Activated naive CD8-positive, alpha-beta T cell treated with anti-CD3 and anti-CD28 coated beads, Interleukin-2, amount 50 U/mL, for 24 hours (primary cell): Measurements from ENCODE around the gene CORO2B.

Source experiments
- ATAC-seq: fragments of 150-1000 bp; cut with Tn5 transposase; one replicate; pipeline ENCODE4 v1.10.0; 2021
- DNase-seq: peaks from one replicate; pipeline ENCODE4 v3.0.0; 2021
- H3K27ac Mint-ChIP-seq: one replicate; pipeline ENCODE4 v1.8.0; 2021; ENCODE audit warnings: mild to moderate bottlenecking, mixed read lengths
- H3K27me3 Mint-ChIP-seq: one replicate; pipeline ENCODE4 v1.8.0; 2021; ENCODE audit warnings: mixed read lengths
- H3K36me3 Mint-ChIP-seq: one replicate; pipeline ENCODE4 v1.8.0; 2021; ENCODE audit warnings: low read depth, mixed read lengths
- H3K4me1 Mint-ChIP-seq: one replicate; pipeline ENCODE4 v1.8.0; 2021; ENCODE audit warnings: mixed read lengths
- H3K4me3 Mint-ChIP-seq: one replicate; pipeline ENCODE4 v1.8.0; 2021; ENCODE audit warnings: mild to moderate bottlenecking, moderate library complexity, mixed read lengths
- H3K9me3 Mint-ChIP-seq: one replicate; pipeline ENCODE4 v1.8.0; 2021; ENCODE audit warnings: mixed read lengths

CORO2B gene, protein sequence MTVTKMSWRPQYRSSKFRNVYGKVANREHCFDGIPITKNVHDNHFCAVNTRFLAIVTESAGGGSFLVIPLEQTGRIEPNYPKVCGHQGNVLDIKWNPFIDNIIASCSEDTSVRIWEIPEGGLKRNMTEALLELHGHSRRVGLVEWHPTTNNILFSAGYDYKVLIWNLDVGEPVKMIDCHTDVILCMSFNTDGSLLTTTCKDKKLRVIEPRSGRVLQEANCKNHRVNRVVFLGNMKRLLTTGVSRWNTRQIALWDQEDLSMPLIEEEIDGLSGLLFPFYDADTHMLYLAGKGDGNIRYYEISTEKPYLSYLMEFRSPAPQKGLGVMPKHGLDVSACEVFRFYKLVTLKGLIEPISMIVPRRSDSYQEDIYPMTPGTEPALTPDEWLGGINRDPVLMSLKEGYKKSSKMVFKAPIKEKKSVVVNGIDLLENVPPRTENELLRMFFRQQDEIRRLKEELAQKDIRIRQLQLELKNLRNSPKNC

DNA sequence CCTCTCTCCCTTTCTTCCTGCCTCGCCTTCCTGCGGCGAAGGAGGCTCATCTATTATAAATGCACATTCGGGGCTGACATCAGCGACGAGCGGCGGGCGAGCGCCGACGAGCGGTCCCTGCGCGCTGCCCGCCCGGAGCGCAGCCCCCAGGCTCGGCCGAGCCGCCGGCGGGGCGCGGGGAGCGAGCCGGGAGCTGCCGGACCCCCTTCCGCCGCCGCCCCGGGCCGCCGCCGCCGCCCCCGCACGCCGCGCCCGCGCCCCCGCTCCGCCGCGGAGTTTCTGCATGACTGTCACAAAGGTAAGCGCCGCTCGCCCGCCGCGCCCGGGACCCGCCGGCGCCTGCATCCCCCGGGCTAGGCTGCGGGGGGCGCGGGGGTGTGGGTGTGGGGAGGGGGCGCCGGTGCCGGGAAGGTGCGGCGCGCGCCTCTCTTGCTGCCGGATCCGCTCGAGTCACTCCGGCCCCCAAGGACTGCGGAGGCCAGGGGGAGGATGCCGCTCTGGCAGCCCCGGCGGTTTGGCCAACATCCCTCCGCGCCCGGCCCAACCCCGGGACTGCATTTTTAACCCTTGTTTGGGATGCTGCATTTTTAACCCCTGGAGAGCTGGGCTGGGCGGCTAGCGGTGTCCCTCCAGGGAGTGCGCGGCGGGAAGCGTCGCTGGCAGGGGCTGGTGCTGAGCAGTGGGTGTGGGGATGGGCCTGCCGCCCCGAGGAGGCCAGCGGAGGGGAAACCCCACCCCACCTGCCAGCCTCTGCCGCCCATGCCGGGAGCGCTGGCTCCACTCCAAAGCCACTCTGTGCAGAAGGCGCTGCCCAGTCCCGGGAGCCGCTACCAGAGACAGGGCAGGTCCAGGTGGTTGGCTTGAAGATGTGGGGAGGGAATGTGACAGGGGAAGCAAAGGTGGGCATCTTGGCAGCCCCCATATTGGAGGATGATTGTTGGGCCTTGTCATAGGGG is at the start of gene CORO2B:
Gene CORO2B, plus strand, starts transcription at position 14 of the 956 bp plus-strand sequence. Its CDS starts 270 bp downstream, at position 284.
- Mint-ChIP-seq H3K27ac (no peak within 1 kb of the TSS), H3K4me1 (peaks cover 13% of the 10 kb centered on the region), H3K9me3 (no peaks in the 10 kb centered on the region), H3K36me3 (no peaks in the 10 kb centered on the region), H3K4me3 (peak within 1 kb of the TSS; percentile 71), H3K27me3 (peaks cover 47% of the 10 kb centered on the region)
- ATAC-seq (no peak), DNase-seq (peak; percentile 19)

DNA sequence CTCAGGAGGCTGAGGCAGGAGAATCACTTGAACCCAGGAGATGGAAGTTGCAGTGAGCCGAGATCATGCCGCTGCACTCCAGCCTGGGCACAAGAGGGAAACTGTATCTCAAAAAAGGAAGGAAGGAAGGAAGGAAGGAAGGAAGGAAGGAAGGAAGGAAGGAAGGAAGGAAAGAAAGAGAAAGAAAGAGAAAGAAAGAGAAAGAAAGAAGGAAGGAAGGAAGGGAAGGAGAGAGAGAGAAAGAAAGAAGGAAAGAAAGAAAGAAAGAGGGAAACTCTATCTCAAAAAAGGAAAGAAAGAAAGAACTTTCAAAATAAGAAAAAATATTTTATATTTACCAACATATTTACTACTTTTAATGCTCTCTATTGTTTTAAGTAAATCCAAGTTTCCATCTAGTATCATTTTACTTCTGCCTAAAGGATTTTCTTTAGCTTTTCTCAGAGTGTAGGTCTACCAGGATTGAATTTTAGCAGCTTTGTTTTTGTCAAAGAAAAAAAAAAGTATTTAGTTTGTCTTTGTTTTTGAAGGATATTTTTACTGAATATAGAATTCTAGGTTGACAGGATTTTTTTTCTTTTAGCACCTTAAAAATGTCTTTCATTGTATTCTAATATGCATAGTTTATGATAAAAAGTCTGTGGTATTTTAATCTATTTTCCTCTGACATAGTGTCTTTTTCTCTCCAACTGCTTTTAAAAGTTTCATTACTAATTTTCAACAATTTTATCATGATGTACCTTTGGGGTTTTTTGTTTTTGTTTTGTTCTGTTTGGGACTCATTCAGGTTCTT is 47.2 kb upstream of the CORO2B start:
- Mint-ChIP-seq H3K27ac (no peak overlapping the region), H3K27me3 (peaks cover 10% of the 10 kb centered on the region), H3K36me3 (peaks cover 4% of the 10 kb centered on the region), H3K9me3 (peaks cover 27% of the 10 kb centered on the region), H3K4me3 (no peak overlapping the region), H3K4me1 (peaks cover 17% of the 10 kb centered on the region)
- ATAC-seq (no peak), DNase-seq (no peak)

DNA sequence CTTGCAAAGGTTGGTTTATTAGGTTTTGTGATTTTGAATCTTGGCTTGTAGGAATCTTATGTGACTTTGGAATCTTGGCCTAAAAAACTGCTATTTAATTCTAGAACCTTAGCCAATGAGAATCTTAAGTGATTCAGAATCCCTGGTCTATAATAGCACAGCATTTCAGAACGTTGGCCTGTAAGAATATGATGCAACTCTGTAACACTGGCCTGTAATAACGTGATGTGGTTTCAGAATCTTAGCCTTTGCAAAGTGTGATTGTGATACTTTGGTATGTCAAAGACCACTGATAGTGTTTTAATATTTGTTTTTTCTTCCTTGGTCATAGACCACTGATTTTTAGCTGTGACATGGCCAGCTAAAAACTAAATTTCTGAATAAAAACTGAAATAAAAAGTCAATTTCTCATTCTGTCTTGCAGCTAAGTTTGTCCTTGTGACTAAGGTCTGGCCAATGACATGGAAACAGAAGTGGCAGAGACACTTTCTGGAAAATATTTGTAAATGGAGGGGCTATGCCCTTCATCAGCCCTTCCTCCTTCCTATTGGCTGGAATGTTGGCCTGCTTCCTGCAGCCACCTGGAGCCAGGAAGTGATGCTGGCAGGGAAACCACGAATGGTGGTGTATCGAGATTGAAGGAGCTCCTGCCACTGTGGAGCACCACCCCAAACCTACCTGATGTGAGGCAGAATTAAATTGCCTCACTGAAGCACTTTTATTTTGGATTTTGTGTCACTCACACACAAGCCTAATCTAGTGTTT is 42.3 kb upstream of the CORO2B start:
- DNase-seq, result no peak
- H3K27ac Mint-ChIP-seq, result no peak overlapping the region
- peaks cover 6% of the 10 kb centered on the region for H3K27me3 Mint-ChIP-seq
- ATAC-seq, result no peak
- no peaks in the 10 kb centered on the region for H3K4me1 Mint-ChIP-seq
- no peak overlapping the region for H3K4me3 Mint-ChIP-seq
- peaks cover 4% of the 10 kb centered on the region for H3K36me3 Mint-ChIP-seq
- peaks cover 19% of the 10 kb centered on the region for H3K9me3 Mint-ChIP-seq

DNA sequence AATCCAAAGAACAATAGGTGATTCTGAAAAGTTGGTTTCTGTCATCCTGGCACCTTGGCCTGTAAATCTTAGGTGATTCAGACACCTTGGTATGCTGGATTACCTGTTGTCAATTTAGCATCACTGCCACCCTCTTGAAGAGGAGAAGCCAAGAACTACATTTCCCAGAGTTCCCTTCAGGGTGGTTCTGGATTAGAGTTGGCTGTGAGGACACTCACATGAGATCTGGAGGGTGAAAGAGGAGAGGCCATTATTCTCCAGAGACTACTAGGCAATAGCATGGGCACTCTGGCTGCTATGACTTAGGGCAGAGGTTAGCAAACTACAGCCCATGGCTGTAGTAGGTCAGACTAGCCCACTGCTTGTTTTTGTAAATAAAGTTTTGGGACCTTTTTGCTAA is 41.7 kb upstream of the CORO2B start:
- Mint-ChIP-seq H3K27ac (no peak overlapping the region), H3K27me3 (peaks cover 8% of the 10 kb centered on the region), H3K4me3 (no peak overlapping the region), H3K4me1 (no peaks in the 10 kb centered on the region), H3K36me3 (peaks cover 3% of the 10 kb centered on the region), H3K9me3 (peaks cover 13% of the 10 kb centered on the region)
- DNase-seq (no peak), ATAC-seq (no peak)

DNA sequence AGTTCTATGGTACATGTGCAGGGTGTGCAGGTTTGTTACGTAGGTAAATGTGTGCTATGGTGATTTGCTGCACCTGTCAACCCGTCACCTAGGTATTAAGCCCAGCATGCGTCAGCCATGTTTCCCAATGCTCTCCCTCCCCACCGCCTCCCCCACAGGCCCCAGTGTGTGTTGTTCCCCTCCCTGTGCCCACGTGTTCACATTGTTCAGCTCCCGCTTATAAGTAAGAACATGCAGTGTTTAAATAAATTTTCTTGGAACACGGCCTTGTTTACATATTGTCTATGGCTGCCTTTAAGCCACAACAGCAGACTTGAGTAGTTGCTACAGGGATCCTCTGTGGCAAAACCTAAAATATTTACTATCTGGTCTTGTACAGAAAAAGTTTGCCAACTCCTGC is 41.3 kb upstream of the CORO2B start:
- no peak for DNase-seq
- H3K9me3 Mint-ChIP-seq, result peaks cover 9% of the 10 kb centered on the region
- H3K27me3 Mint-ChIP-seq, result peaks cover 8% of the 10 kb centered on the region
- ATAC-seq, result no peak
- no peak overlapping the region for H3K4me3 Mint-ChIP-seq
- no peak overlapping the region for H3K27ac Mint-ChIP-seq
- H3K4me1 Mint-ChIP-seq, result no peaks in the 10 kb centered on the region
- H3K36me3 Mint-ChIP-seq, result no peaks in the 10 kb centered on the region

DNA sequence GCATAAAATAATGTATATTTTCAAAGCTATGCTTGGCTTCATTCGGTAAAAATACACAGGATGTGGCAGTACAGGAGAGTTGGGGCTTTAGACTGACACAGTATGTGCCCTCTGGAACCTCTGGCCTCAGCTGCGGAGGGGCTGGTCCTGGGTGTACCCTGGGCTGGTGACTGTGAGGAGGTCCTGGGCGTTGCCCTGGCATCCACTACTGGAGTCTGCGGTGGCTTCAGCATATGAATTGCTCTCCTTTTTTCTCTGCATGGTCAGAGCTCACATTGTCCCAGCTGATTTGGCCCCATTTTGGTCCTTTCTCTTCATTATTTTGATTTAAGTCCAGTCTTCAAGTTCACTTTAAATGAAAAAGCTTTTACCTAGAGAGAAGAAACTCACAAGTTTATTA is 40.5 kb upstream of the CORO2B start:
- Mint-ChIP-seq H3K27ac (no peak overlapping the region), H3K27me3 (peaks cover 8% of the 10 kb centered on the region), H3K36me3 (no peaks in the 10 kb centered on the region), H3K4me3 (no peak overlapping the region), H3K9me3 (peaks cover under 1% of the 10 kb centered on the region), H3K4me1 (no peaks in the 10 kb centered on the region)
- ATAC-seq (no peak), DNase-seq (no peak)

DNA sequence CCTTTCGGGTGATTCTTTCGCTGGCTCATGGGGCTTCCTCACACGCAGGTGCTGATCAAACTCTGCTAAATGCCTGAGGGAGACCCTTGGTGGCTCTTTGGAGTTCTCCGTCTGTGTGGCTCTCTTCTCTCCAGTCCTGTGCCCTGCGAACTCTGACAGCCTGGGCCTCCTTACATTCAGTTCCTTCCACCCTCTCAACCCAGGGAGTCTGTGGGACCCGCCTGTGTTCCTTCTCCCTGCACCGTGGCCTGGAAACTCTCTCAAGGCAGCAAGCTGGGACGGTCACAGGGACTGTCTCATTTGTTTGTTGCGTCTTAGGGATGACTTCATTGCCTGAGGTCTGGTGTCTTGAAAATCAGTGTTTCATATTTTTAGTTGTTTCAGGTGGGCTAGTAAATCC is 37.0 kb upstream of the CORO2B start:
- Mint-ChIP-seq H3K4me3 (no peak overlapping the region), H3K36me3 (no peaks in the 10 kb centered on the region), H3K27me3 (peaks cover 15% of the 10 kb centered on the region), H3K9me3 (no peaks in the 10 kb centered on the region), H3K4me1 (no peaks in the 10 kb centered on the region), H3K27ac (no peak overlapping the region)
- DNase-seq (no peak), ATAC-seq (no peak)

DNA sequence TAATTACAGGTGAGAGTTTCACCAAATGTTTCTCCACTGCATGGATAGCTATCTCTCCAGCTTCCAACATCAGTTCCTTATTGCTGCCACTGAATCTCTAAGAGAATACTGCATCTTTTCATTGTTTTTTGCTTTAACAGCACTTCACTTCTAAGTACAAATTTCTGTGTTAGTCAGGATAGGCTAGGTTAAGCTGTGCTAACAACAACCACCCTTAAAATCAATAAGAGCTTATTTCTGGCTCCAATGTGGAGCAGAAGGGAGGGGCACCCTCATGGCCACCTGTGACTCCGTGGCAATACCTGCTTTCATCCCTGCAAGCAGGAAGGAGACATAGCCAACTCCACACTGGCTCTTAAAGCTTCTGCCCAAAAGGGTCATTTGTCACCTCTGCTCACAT is 36.4 kb upstream of the CORO2B start:
- Mint-ChIP-seq H3K4me1 (no peaks in the 10 kb centered on the region), H3K9me3 (no peaks in the 10 kb centered on the region), H3K27me3 (peaks cover 15% of the 10 kb centered on the region), H3K27ac (no peak overlapping the region), H3K4me3 (no peak overlapping the region), H3K36me3 (no peaks in the 10 kb centered on the region)
- ATAC-seq (no peak), DNase-seq (no peak)

DNA sequence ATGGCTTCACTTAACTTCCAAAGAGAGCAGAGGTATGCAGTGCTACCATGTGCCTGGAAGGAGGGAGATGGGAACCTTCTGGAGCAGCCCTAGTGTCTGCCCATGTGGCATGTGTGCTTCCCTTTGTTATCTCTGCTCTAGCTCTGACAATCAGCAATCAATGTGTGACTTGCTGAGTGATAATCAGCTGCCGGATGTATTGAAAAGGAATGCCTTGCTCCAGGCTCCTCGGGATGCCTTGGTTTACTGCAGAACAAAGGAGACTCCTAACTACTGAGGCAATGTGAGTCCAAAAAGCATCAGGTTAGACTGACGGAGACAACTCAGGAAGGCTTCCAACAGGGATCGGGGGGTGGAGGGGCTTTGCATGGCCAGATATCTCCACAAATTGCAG is 36.0 kb upstream of the CORO2B start:
- DNase-seq, result no peak
- ATAC-seq, result no peak
- peaks cover 15% of the 10 kb centered on the region for H3K27me3 Mint-ChIP-seq
- H3K4me1 Mint-ChIP-seq, result no peaks in the 10 kb centered on the region
- no peak overlapping the region for H3K27ac Mint-ChIP-seq
- no peaks in the 10 kb centered on the region for H3K9me3 Mint-ChIP-seq
- no peaks in the 10 kb centered on the region for H3K36me3 Mint-ChIP-seq
- no peak overlapping the region for H3K4me3 Mint-ChIP-seq

DNA sequence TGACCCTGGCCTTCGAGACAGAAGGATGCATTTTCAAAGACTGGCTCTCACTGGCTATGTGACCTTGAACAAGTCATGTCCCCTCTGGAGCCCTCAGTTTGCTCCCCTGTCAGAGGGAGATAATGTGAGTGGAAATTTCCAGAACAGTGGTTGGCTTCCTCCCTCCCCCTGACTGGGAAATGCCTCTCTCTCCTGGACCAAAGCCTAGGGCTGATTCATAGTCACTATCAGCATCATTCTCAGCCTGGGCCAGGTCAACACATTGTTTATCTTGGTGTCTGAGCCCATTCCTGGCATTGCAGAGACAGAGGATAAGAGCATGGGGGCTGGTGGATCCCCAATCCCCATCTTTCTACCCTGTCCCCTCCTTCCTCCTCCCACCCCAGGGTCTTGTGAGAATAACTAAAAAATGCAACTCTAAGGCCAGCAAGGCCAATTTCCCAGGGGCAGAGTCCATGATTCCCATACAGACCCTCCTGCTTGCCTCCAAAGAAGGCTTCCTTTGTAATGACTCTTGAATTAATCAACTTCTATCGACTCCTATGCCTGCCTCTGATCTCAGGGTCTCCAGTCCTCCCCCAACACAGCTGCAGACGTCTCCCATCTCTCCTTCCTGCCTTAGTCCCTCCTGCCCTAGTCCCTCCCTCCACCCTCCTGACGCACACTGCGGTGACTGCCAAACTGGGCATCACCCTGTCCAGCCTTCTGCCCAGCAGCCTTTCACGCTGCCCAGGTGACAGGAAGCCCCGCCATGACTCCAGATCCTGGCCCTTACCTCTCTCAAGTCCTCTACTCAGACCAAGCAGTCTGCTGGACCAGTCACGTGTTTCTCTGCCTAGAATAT is 35.4 kb upstream of the CORO2B start:
- H3K4me1 Mint-ChIP-seq, result no peaks in the 10 kb centered on the region
- H3K4me3 Mint-ChIP-seq, result no peak overlapping the region
- H3K27ac Mint-ChIP-seq, result no peak overlapping the region
- H3K9me3 Mint-ChIP-seq, result no peaks in the 10 kb centered on the region
- ATAC-seq, result no peak
- H3K27me3 Mint-ChIP-seq, result peaks cover 15% of the 10 kb centered on the region
- H3K36me3 Mint-ChIP-seq, result no peaks in the 10 kb centered on the region
- DNase-seq, result no peak

DNA sequence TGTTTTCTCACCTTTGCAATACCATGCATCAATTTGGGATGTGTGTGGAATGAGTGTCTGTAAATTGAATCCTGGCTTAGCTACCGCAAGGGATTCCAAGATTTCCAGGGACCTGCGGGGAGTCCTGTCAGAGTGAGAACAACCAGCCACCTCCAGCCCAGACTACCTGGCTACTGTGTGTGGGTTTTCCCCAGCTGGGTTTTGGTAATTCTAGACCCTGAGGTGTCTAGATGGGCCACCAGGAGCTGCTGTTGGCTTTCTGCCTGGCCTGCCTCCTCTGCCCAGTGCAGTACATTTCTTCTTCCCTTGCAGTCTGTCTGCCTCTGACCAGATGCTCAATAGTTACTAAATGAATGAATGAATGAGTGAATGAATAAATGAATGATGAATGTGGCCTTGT is 32.5 kb upstream of the CORO2B start:
- Mint-ChIP-seq H3K36me3 (no peaks in the 10 kb centered on the region), H3K4me3 (no peak overlapping the region), H3K27ac (no peak overlapping the region), H3K9me3 (no peaks in the 10 kb centered on the region), H3K27me3 (peaks cover 19% of the 10 kb centered on the region), H3K4me1 (no peaks in the 10 kb centered on the region)
- DNase-seq (no peak), ATAC-seq (no peak)

DNA sequence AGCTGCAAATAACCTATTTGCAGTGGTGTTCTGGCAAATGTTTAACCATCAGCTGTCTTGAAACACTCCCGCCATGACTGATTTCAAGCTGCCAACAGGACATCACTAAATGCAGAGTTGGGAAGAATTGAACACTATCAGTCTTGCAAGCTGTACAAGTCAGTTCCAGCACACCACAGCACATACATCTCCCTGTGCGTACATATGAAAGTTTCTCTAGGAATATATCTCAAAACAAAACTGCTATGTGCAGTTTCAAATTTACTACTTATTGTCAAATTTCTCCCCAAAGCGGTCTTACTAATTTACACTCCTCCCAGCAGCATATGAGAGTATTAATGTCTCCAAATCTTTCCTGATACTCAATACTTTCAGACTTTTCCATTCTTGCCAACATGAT is 30.4 kb upstream of the CORO2B start:
- no peak overlapping the region for H3K4me3 Mint-ChIP-seq
- ATAC-seq (no peak), DNase-seq (no peak)
- peaks cover 17% of the 10 kb centered on the region for H3K27me3 Mint-ChIP-seq
- no peaks in the 10 kb centered on the region for H3K4me1 Mint-ChIP-seq
- no peak overlapping the region for H3K27ac Mint-ChIP-seq
- no peaks in the 10 kb centered on the region for H3K36me3 Mint-ChIP-seq
- H3K9me3 Mint-ChIP-seq, result no peaks in the 10 kb centered on the region

DNA sequence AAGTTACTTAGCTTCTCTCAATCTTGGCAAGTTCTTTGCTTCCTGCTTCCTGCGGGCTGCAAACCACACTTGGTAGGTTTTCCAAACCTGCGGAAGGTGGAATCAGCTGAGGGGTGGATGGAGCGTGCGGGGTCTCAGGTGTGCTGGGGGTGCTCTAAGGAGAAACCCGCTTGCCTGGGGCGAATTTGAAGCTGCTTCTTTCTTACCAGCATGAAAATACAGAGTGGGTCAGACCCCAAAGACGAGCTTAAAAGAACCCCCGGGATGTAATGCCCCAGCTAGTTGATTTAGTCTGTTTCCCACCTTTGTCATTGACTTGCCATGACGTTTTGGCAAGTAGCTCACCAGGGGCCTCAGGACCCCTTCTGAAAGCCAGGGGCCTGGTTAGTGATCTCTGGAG is 28.8 kb upstream of the CORO2B start:
- no peak for ATAC-seq
- DNase-seq, result no peak
- Mint-ChIP-seq H3K9me3 (no peaks in the 10 kb centered on the region), H3K27me3 (peaks cover 23% of the 10 kb centered on the region), H3K4me3 (no peak overlapping the region), H3K4me1 (no peaks in the 10 kb centered on the region), H3K36me3 (no peaks in the 10 kb centered on the region), H3K27ac (no peak overlapping the region)
